Measurements from ENCODE around the gene SYNPO2. TPM values are rescaled to one million over a fixed set of nuclear protein-coding genes. Genes with fewer than 3 reads are reported as not detected.
A peak's percentile ranks its signal among the peaks of the same experiment; 100 is the strongest.

SYNPO2 gene
- polyA plus RNA-seq, 1 donor (not counting 4 experiments of a cell fraction or from before 2014, with no cell fraction given) = 0.34 TPM

GRCh38 chr4:119039779-119040178 is 151.1 kb downstream of the SYNPO2 start:
- Histone ChIP-seq H3K27ac (ENCODE audit: control insufficient read depth, insufficient read depth, low read length) (no peak overlapping the region), H3K9me3 (ENCODE audit: control insufficient read depth, low read depth, low read length) (no peaks in the 10 kb centered on the region), H3K36me3 (ENCODE audit: control insufficient read depth in 2 of 2, extremely low read depth in 1 of 2, insufficient read depth in 2 of 2, low read length in 2 of 2) (no peaks in the 10 kb centered on the region), H3K4me2 (ENCODE audit: control insufficient read depth, extremely low read depth, insufficient read depth, low read depth, low read length) (no peak overlapping the region), H3K4me1 (ENCODE audit: control insufficient read depth, extremely low read depth, insufficient read depth, low read length) (peaks cover 13% of the 10 kb centered on the region), H3K9ac (ENCODE audit: control insufficient read depth, extremely low read depth, insufficient read depth, low read length) (no peak overlapping the region), H3K79me2 (ENCODE audit: control insufficient read depth, insufficient read depth, low read length) (no peaks in the 10 kb centered on the region), H2AFZ (ENCODE audit: control insufficient read depth, low read length) (no peak overlapping the region), H3K9me1 (ENCODE audit: control insufficient read depth, extremely low read depth, insufficient read depth, low read length) (no peaks in the 10 kb centered on the region), H4K20me1 (ENCODE audit: control insufficient read depth, extremely low read depth, insufficient read depth, low read length) (no peaks in the 10 kb centered on the region), H3K4me3 (ENCODE audit: control insufficient read depth in 2 of 3, extremely low read depth in 1 of 3, insufficient read depth in 2 of 3, low read depth in 1 of 3, low read length in 3 of 3) (no peak overlapping the region), H3K27me3 (ENCODE audit: control insufficient read depth, extremely low read depth, insufficient read depth, low read length) (no peaks in the 10 kb centered on the region)
- DNase-seq (ENCODE audit: low read depth, low spot score) (no peak), FAIRE-seq (no peak)
- TF ChIP-seq CTCF (optimal IDR thresholded peaks at IDR 0.05 in 1 of 3, IDR thresholded peaks at IDR 0.05 in 1 of 3, conservative IDR thresholded peaks at IDR 0.05 in 1 of 3; ENCODE audit: extremely low read depth in 1 of 3, insufficient read depth in 2 of 3, low read length in 3 of 3) (peak; percentile 16 to 42 (median 35)), EZH2 (IDR thresholded peaks at IDR 0.05; ENCODE audit: low read length) (no peak)
- dilution Hi-C loops (cut with MboI; ENCODE audit: extremely low pct_ligation_motif_present, low sequenced_read_pairs) = no loop called here

- no peak overlapping the region for H3K4me3 ChIP-seq (ENCODE audit: control insufficient read depth in 2 of 3, extremely low read depth in 1 of 3, insufficient read depth in 2 of 3, low read depth in 1 of 3, low read length in 3 of 3)
- no peaks in the 10 kb centered on the region for H3K9me1 ChIP-seq (ENCODE audit: control insufficient read depth, extremely low read depth, insufficient read depth, low read length)
- peaks cover 13% of the 10 kb centered on the region for H3K4me1 ChIP-seq (ENCODE audit: control insufficient read depth, extremely low read depth, insufficient read depth, low read length)
- FAIRE-seq = no peak
- no peaks in the 10 kb centered on the region for H3K9me3 ChIP-seq (ENCODE audit: control insufficient read depth, low read depth, low read length)
- H2AFZ ChIP-seq (ENCODE audit: control insufficient read depth, low read length) = peak overlapping the region; percentile 95
- no peaks in the 10 kb centered on the region for H3K36me3 ChIP-seq (ENCODE audit: control insufficient read depth in 2 of 2, extremely low read depth in 1 of 2, insufficient read depth in 2 of 2, low read length in 2 of 2)
- no peak for DNase-seq (ENCODE audit: low read depth, low spot score)
- peak overlapping the region; percentile 75 for H3K27ac ChIP-seq (ENCODE audit: control insufficient read depth, insufficient read depth, low read length)
- peak overlapping the region; percentile 65 for H3K9ac ChIP-seq (ENCODE audit: control insufficient read depth, extremely low read depth, insufficient read depth, low read length)
- no peaks in the 10 kb centered on the region for H3K27me3 ChIP-seq (ENCODE audit: control insufficient read depth, extremely low read depth, insufficient read depth, low read length)
- H3K4me2 ChIP-seq (ENCODE audit: control insufficient read depth, extremely low read depth, insufficient read depth, low read depth, low read length) = peak overlapping the region; percentile 72
- TF ChIP-seq EZH2 (IDR thresholded peaks at IDR 0.05; ENCODE audit: low read length) (no peak), CTCF (optimal IDR thresholded peaks at IDR 0.05 in 1 of 3, IDR thresholded peaks at IDR 0.05 in 1 of 3, conservative IDR thresholded peaks at IDR 0.05 in 1 of 3; ENCODE audit: extremely low read depth in 1 of 3, insufficient read depth in 2 of 3, low read length in 3 of 3) (no peak)
- no peaks in the 10 kb centered on the region for H4K20me1 ChIP-seq (ENCODE audit: control insufficient read depth, extremely low read depth, insufficient read depth, low read length)
- dilution Hi-C loops (cut with MboI; ENCODE audit: extremely low pct_ligation_motif_present, low sequenced_read_pairs) = no loop called here
- no peaks in the 10 kb centered on the region for H3K79me2 ChIP-seq (ENCODE audit: control insufficient read depth, insufficient read depth, low read length)
Measured at GRCh38 chr4:119040261-119040660, 151.6 kb downstream of the SYNPO2 start.
